ENCODE data around the gene POLR2J3. TPM values are rescaled to one million over a fixed set of nuclear protein-coding genes. Genes with fewer than 3 reads are reported as not detected.
"Not testable (repeated sequence)": the region's sequence is repeated elsewhere in the genome, so short reads cannot be mapped to it uniquely, and the experiment has no call there.

Gene POLR2J3
- total RNA-seq, 1 experiment from 2014 or later = 16.9 TPM

DNA sequence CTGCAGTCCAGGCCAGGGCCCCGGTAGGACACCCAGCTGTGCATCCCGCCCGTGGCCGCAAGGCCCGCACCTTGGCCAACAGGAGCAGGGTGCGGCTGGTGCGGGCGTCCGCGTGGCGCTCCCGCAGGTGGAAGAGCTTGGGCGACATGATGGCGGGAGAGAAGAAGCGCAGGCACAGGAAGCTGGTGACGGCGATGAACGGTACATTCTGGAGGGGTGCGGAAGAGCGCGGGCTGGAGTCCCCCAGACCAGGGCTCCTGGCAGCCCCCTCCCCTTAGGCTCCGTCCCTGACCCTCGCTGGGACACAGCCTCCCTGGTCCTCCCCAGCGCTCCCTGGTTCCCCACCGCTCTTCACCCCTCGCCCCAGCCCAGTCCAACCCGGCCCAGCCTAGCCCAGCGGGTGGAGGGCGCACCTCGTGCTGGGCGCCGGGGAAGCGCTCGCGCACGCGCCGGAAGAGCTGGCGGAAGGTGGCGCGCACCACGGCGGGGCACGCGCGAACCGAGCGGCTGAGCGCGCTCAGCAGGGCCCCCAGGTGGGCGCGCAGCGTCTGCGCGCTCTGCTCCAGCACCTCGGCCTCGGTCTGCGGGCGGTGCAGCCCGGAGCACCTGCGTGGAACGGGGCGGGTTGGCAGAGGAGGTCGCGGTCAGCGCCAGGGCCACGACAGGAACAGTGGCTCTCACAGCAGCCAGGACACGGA, 21.4 kb upstream of the POLR2J3 start:
- DNase-seq (ENCODE audit: low read depth); in situ Hi-C loops (cut with HindIII; ENCODE audit: low pct_unique_long_range_greater_than_20kb, low sequenced_read_pairs): not testable (repeated sequence)

DNA sequence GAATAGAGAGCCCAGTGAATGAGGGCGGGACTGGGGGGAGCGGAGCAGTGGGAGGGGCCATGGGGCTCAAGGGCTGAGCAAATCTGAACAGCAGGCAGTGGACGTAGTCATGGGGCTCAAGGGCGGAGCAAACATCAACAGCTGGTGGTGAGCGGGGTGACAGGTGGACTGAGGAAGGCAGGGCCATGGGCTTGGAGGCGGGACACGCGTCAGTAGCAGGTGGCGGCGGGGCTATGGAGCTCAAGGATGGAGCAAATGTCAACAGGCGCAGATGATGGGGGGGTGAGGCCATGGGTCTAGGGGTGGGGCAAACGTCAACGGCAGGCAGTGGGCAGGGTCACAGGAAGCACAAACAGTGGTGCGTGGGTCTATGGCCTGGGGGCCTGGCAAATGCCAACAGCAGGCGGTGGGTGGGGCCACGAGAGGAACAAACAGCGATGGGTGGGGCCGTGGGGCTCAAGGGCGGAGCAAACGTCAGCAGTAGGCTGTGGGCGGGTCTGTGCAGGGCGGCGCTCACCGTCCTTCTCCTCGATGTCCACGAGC, 20.2 kb upstream of the POLR2J3 start:
- in situ Hi-C loops (cut with HindIII; ENCODE audit: low pct_unique_long_range_greater_than_20kb, low sequenced_read_pairs); DNase-seq (ENCODE audit: low read depth): not testable (repeated sequence)

DNA sequence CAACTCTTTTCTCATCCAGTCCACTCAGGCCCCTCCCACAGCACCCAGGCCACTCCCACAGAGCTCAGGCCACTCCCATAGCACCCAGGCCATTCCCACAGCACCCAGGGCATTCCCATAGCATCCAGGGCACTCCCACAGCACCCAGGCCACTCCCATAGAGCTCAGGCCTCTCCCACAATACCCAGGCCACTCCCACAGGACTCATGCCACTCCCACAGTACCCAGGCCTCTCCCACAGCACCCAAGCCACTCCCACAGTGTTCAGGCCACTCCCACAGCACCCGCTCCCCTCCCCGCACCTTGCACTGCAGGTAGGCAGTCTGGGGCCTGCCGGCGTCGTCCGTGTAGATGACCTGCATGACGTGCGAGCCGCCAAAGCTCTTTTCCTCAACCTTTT, 17.5 kb upstream of the POLR2J3 start:
- in situ Hi-C loops (cut with HindIII; ENCODE audit: low pct_unique_long_range_greater_than_20kb, low sequenced_read_pairs); DNase-seq (ENCODE audit: low read depth): not testable (repeated sequence)

DNA sequence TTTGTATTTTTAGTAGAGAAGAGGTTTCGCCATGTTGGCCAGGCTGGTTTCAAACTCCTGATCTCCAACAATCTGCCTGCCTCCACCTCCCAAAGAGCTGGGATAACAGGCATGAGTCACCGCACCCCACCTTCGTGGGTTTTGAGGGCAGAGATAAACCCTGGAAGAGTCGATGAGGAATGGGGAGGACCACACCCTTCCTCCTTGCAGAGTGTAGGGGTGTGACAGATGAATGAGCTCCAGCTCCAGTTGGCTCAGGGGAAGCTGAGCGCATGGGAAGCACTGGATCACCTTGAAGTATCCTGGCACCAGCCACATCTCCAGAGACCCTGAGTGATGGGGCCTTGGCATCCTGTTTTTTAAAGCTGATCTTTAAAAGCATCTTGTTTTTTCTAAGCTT, 11.1 kb upstream of the POLR2J3 start:
- DNase-seq (ENCODE audit: low read depth); in situ Hi-C loops (cut with HindIII; ENCODE audit: low pct_unique_long_range_greater_than_20kb, low sequenced_read_pairs): not testable (repeated sequence)

DNA sequence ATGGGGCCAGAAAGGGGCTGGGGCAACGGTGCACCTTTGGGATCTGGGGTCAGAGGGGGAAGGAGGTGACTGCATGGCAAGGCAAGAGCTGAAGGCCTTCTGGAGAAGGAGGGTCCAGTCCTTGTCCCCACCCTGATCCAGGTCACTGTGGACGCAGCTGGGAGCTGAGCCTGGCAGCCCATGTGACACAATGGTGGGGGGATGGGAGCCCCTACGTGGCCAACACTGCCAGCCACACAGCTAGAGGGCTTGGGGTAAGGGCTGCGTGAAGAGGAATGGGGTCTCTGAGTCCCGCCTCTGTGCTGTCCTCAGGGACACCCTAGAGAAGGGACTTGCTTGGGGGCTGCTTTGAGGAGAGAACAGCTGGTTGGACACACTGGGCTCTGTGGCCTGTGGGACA, 9.3 kb upstream of the POLR2J3 start:
- in situ Hi-C loops (cut with HindIII; ENCODE audit: low pct_unique_long_range_greater_than_20kb, low sequenced_read_pairs) = not testable (repeated sequence)

DNA sequence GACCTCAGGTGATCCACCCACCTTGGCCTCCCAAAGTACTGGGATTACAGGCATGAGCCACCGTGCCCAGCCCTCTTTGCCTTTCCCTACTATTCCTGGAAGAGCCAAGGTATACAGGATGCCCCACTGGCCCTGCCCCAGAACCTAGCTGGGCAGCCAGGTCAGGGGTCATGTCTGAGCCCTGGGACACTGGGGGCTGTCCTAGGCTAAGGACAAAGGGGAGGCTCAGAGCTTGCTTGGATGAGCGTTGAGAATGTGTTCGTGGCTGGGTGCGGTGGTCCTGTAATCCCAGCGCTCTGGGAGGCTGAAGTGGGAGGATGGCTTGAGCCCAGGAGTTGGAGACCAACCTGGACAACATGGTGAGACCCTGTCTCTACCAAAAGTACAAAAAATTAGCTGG, 6.1 kb upstream of the POLR2J3 start:
- DNase-seq (ENCODE audit: low read depth) = not testable (repeated sequence)

More for the DNA sequence above, 9.3 kb upstream of the POLR2J3 start:
- not testable (repeated sequence) for DNase-seq (ENCODE audit: low read depth)

DNA sequence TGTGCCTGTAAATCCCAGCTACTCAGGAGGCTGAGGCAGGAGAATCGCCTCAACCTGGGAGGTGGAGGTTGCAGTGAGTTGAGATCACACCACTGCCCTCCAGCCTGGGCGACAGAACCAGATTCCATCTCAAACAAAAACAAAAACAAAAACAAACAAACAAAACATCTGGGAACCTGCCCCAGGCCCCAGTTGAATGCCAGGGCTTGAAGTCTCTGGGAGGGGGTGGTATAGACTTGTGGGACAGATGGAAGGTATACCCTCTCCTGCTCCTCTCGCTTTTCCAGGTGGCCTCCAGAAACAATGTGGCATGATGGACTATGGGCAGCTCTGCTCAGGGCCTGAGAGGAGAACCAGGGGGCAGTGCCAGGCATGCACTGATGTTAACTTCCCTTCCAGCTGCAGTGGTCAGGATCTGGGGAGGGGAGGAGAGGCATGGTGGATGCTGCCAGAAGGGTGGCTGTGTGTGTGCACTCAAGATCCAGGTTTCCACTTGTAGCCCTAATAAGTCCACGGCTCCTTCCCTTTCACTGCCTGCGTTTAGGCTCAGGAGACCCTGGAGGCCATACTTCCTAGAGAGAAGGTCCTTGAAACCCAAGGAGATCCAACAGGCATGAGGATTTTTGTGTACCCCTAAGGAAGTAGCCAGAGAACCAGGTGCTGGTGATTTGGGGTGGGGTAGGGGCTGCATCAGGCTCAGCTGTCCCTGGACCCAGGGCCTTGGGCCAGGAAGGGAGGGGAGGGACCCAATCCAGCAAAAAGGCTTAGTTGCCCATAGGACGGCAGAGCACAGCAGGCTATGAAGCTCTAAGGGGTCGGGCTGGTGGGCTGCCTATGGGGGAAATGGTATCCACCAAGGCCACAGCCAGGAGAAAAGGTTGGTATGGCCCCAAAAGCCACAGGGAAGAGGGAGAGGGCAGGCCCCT, 5.2 kb upstream of the POLR2J3 start:
- DNase-seq (ENCODE audit: low read depth); in situ Hi-C loops (cut with HindIII; ENCODE audit: low pct_unique_long_range_greater_than_20kb, low sequenced_read_pairs): not testable (repeated sequence)

More for the DNA sequence above, 6.1 kb upstream of the POLR2J3 start:
- in situ Hi-C loops (cut with HindIII; ENCODE audit: low pct_unique_long_range_greater_than_20kb, low sequenced_read_pairs) = not testable (repeated sequence)

DNA sequence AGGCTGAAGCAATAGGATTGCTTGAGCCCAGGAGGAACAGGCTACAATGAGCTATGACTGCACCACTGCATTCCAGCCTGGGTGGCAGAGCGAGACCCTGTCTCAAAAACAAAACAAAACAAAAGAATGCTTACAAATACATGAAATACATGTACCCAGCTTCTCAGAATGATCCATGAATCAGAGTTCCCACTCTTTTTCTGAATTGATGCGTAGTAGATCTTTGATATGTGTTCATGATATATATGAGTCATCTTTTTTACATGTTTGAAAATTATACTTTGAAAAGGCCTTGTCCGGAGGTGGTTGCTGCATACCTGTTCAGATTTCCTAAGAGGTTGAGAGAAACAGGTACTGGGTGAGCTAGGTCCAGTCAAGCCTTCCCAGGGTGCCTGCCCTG, 4.0 kb upstream of the POLR2J3 start:
- DNase-seq (ENCODE audit: low read depth); in situ Hi-C loops (cut with HindIII; ENCODE audit: low pct_unique_long_range_greater_than_20kb, low sequenced_read_pairs): not testable (repeated sequence)

DNA sequence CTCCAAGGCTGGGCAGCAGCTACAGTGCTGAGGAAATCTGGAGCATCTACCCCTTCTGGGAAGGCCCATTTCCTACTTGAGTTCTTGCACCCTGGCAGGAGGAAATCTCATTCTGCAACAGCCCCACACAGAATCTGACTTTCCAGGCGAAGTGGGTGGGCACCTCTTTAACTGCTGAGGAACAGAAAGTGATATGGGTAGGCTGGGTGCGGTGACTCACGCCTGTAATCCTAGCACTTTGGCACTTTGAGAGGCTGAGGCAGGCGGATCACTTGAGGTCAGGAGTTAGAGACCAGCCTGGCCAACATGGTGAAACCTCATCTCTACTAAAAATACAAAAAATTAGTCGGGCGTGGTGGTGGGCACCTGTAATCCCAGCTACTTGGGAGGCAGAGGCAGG, 2.2 kb upstream of the POLR2J3 start:
- in situ Hi-C loops (cut with HindIII; ENCODE audit: low pct_unique_long_range_greater_than_20kb, low sequenced_read_pairs); DNase-seq (ENCODE audit: low read depth): not testable (repeated sequence)

DNA sequence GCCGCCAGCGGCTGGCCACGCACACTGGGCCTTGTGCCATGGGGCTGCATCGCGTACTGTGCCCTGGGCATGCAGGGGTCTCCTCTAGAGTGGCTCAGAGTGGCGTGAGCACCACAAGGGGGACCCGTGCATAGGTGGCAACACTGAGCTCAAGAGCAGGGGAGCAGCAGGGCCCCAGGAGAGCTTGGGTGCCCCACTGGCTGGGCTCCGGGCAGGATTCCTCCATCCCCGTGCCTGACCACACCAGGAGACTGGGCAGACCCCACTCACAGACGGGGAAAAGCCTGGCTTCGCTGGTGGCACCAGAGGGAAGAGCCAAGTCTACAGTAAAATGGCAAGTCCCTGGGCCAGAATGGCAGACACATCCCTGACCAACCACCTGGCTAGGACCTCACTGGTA, 3.8 kb downstream of the POLR2J3 start:
- in situ Hi-C loops (cut with HindIII; ENCODE audit: low pct_unique_long_range_greater_than_20kb, low sequenced_read_pairs); DNase-seq (ENCODE audit: low read depth): not testable (repeated sequence)

DNA sequence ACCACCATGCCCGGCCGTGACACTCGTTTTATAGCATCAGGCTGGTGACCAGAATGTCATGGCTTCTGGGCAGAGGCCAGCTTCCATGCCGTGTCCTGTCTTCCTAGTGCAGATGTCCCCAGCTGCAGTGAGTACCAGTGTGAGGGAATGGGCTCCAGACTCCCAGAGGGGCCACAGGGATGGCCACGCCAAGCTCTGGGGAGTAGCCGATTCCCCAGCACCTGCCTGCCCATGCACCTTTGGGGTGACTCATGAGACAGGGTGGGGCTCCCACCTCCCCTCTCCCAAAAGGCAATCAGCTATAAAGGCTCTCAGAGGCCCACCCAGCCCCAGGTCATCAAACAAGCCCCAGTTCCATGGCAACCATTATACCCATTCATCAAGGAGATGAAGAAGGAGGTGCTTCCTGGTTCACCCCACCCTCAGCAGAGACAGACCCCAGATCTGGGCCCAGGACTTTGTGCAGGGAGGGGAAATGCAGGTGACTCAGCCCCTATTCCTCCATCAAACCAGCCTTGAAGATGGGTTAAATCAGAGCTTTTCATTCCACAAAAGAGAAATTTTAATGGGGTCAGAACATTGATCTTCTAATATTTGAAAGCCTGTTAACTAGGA, 21.5 kb downstream of the POLR2J3 start, which contains the start of gene SPDYE2:
TSS of gene SPDYE2 (plus strand) at position 419 of the 615 bp plus-strand sequence. CDS start 2,030 bp downstream, outside the sequence.
- DNase-seq (ENCODE audit: low read depth); in situ Hi-C loops (cut with HindIII; ENCODE audit: low pct_unique_long_range_greater_than_20kb, low sequenced_read_pairs): not testable (repeated sequence)

DNA sequence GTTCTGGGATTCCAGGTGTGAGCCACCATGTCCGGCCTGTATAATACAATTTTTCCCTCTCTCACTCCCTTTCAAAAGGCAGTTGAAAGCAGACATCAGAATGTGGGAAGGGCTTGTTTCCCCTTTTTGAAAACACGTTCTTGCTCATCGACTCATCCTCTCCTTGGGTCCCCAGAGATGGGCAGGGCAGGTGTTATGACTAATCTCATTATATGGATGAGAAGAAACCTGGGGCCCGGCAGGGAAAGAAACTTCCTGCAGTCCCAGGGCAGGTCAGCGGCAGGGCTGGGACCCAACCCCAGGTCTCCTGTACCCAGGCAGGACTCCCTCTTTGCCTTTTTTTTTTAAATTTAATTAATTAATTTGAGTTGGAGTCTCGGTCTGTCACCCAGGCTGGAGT, 26.0 kb downstream of the POLR2J3 start:
- in situ Hi-C loops (cut with HindIII; ENCODE audit: low pct_unique_long_range_greater_than_20kb, low sequenced_read_pairs); DNase-seq (ENCODE audit: low read depth): not testable (repeated sequence)

DNA sequence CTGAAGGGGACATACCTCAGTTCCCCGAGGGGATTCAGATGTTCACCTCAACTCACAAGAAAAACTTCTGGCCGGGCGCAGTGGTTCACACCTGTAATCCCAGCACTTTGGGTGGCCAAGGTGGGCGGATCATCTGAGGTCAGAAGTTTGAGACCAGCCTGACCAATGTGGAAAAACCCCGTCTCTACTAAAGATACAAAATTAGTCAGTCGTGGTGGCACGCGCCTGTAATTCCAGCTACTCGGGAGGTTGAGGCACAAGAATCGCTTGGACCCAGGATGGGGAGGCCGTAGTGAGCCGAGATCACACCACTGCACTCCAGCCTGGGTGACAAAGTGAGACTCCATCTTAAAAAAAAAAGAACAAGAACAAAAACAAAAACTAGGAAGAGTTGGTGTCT, 27.1 kb downstream of the POLR2J3 start:
- DNase-seq (ENCODE audit: low read depth); in situ Hi-C loops (cut with HindIII; ENCODE audit: low pct_unique_long_range_greater_than_20kb, low sequenced_read_pairs): not testable (repeated sequence)

DNA sequence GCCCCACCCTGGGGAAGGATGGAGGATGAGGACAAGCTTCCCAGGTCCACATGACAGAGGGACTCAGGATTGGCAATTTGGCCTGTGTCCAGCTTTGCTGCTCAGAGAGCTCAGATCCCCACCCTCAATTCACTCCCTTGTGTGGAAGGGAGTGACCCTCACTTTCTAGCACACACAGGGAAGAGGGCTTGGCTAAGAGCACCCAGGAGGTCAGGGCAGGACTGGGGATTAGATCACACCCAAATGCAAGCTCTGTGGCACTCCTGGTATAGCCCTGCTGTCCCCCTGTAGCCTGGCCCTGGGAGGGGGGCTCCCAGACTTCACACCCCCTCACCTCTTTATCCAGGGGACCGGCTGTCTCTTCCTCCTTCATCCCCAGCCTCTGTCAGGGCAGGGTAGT, 28.0 kb downstream of the POLR2J3 start:
- DNase-seq (ENCODE audit: low read depth); in situ Hi-C loops (cut with HindIII; ENCODE audit: low pct_unique_long_range_greater_than_20kb, low sequenced_read_pairs): not testable (repeated sequence)

DNA sequence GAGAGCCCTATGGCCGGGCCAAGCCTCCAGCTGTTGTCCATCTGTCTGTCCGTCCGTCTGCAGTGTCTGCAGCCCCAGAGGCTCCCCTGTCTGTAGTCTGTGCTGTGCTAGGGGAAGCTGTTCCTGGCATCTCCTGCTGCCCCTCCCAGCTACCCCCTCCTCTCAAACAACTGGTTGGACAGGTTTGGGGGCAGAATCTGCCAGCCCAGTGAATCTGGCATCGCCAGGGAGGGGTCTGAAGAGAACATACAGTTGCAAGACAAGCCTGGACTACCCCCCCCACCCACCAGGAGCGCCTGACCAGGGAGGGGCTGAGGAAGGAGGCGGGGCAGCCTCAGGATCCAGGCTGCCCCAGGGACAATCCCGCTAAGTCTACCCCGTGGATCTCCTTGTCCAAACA, 28.8 kb downstream of the POLR2J3 start, which contains the start of gene UPK3BL2:
TSS of gene UPK3BL2 (minus strand) at position 101 of the 400 bp plus-strand sequence. CDS start at position 41, 60 bp downstream.
- in situ Hi-C loops (cut with HindIII; ENCODE audit: low pct_unique_long_range_greater_than_20kb, low sequenced_read_pairs); DNase-seq (ENCODE audit: low read depth): not testable (repeated sequence)

DNA sequence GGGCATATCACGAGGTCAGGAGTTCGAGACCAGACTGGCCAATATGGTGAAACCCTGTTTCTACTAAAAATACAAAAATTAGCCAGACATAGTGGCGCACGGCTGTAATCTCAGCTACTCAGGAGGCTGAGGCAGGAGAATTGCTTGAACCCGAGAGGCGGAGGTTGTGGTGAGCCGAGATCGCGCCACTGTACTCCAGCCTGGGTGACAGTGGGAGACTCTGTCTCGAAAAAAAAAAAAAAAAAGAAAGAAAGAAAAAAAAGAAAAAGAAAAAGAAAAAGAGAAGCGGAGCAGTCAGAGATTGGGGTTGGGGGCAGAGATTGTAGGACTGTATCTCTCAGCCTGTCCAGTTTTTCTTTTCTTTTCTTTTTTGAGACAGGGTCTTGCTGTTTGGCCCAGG, 29.6 kb downstream of the POLR2J3 start:
- DNase-seq (ENCODE audit: low read depth); in situ Hi-C loops (cut with HindIII; ENCODE audit: low pct_unique_long_range_greater_than_20kb, low sequenced_read_pairs): not testable (repeated sequence)

DNA sequence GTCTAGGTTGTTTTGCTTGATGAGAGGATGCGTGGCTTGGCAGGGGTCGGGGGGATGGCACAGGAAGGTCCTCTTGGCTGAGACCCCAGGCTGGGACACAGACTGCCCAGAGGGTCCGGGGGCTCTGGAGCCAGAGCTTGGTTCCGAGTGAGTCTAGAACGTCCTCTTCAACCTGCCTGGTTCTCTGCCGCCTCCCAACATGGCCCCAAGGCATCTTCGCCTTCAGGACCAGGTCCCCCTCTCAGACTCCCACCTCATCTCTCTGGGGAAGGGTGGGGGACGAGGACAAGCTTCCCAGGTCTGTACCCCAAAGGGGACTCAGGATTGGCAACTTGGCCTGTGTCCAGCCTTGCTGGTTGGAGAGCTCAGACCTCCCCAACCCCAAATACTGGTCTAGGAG, 30.3 kb downstream of the POLR2J3 start:
- in situ Hi-C loops (cut with HindIII; ENCODE audit: low pct_unique_long_range_greater_than_20kb, low sequenced_read_pairs); DNase-seq (ENCODE audit: low read depth): not testable (repeated sequence)

DNA sequence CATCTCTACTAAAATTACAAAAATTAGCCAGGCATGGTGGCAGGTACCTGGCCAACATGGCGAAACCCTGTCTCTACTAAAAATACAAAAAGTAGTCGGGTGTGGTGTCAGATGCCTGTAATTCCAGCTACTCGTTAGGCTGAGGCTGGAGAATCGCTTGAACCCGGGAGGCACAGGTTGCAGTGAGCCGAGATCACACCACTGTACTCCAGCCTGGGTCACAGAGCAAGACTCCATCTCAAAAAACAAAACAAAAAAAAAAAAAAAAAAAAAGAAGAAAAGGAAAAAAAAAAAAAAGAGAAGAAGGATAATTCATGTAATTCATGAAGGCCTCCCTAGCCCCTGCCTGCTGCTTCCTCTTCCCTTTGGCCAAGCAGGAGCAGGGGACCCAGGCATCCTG, 31.8 kb downstream of the POLR2J3 start:
- in situ Hi-C loops (cut with HindIII; ENCODE audit: low pct_unique_long_range_greater_than_20kb, low sequenced_read_pairs); DNase-seq (ENCODE audit: low read depth): not testable (repeated sequence)
